SK-N-SH (cell line): ENCODE results near the gene RAPGEF6.

Experiments
- CHD2 ChIP-seq: fragments of 150-350 bp; IDR thresholded peaks from 2 replicates; pipeline ENCODE4 v1.6.1; 2018; ENCODE audit warnings: low read length; ENCODE audit not compliant: partially characterized antibody
- FOSL2 ChIP-seq: IDR thresholded peaks from 2 replicates; pipeline ENCODE4 v1.4.0; 2012; ENCODE audit warnings: low read depth, mild to moderate bottlenecking, moderate library complexity, borderline replicate concordance
- FOXM1 ChIP-seq: IDR thresholded peaks from 2 replicates; pipeline ENCODE4 v1.4.0; 2012; ENCODE audit warnings: low read depth, mild to moderate bottlenecking
- POLR2AphosphoS5 ChIP-seq: IDR thresholded peaks from 2 replicates; pipeline ENCODE4 v1.6.1; 2012; ENCODE audit warnings: low read depth, low read length
- TAF1 ChIP-seq: IDR thresholded peaks from 2 replicates; pipeline ENCODE4 v1.6.1; 2012; ENCODE audit warnings: low read depth, mild to moderate bottlenecking, low read length, moderate library complexity, borderline replicate concordance
- TCF12 ChIP-seq: IDR thresholded peaks from 2 replicates; pipeline ENCODE4 v1.4.0; 2012
- TEAD4 ChIP-seq: IDR thresholded peaks from 2 replicates; pipeline ENCODE4 v1.4.0; 2012; ENCODE audit warnings: mild to moderate bottlenecking, borderline replicate concordance; ENCODE audit not compliant: insufficient read depth
- YY1 ChIP-seq: IDR thresholded peaks from 2 replicates; pipeline ENCODE4 v1.4.0; 2012; ENCODE audit warnings: low read depth, mild to moderate bottlenecking
- TF ChIP-seq, protein P1 (sequence below): IDR thresholded peaks from 2 replicates; pipeline ENCODE4 v1.4.0; 2012; ENCODE audit warnings: low read depth
- TF ChIP-seq, protein P2 (sequence below): IDR thresholded peaks from 2 replicates; pipeline ENCODE4 v1.6.1; 2012; ENCODE audit warnings: mild to moderate bottlenecking, low read depth, low read length, moderate library complexity
- TF ChIP-seq, protein P3 (sequence below): fragments of 200-600 bp; sonication (generic); IDR thresholded peaks from 2 replicates; pipeline ENCODE4 v1.6.1; 2017; ENCODE audit warnings: antibody characterized with exemption, mild to moderate bottlenecking, moderate library complexity
- TF ChIP-seq, protein P4 (sequence below): fragments of 150-350 bp; IDR thresholded peaks from 2 replicates; pipeline ENCODE4 v1.6.1; 2017; ENCODE audit warnings: antibody characterized with exemption, low read length, low read depth, borderline replicate concordance
- TF ChIP-seq, protein P5 (sequence below): IDR thresholded peaks from 2 replicates; pipeline ENCODE4; 2012

DNA sequence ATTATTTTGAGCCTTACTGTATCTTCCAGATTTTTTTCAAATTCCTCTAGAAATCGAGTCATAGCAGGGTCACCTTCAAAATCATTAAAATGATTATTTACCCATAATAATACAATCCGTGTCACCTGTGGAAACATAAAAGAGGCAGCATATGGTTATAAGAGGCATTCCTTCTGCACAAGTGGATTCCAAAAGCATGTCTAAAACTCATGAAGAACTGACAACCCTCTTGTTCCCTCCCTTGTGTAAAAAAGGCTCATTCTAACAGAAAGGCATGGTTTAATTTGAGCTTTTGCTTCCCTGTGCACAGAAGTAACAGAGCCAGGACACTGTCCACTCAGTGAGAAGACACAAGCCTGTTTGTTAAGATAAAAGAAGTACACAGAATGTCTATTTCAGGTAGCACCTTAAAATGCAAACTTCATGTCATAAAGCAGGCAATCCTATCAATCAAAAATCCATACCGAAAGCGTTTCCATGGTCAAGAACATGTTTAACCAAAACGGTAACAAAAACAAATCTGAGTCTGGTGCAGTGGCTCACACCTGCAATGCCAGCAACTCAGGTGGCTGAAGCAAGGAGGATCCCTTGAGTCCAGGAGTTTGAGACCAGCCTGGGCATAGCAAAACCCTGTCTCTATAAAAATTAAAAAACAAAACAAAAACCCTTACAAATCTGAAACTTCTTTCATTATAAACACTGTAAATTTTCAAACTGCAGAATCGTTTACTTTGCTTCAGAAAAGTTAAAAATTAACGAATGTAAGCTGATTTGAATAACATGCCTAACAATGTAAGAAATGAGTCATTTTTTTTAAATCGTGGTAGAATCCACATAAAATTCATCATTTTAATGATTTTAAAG, 139.3 kb downstream of the RAPGEF6 start:
- TF ChIP-seq TAF1 (no peak), POLR2AphosphoS5 (no peak), CHD2 (no peak), FOXM1 (no peak), FOSL2 (no peak), TEAD4 (no peak), TCF12 (no peak), YY1 (no peak)
- TF ChIP-seq, protein P1, sequence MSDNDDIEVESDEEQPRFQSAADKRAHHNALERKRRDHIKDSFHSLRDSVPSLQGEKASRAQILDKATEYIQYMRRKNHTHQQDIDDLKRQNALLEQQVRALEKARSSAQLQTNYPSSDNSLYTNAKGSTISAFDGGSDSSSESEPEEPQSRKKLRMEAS = no peak
- TF ChIP-seq, protein P2, sequence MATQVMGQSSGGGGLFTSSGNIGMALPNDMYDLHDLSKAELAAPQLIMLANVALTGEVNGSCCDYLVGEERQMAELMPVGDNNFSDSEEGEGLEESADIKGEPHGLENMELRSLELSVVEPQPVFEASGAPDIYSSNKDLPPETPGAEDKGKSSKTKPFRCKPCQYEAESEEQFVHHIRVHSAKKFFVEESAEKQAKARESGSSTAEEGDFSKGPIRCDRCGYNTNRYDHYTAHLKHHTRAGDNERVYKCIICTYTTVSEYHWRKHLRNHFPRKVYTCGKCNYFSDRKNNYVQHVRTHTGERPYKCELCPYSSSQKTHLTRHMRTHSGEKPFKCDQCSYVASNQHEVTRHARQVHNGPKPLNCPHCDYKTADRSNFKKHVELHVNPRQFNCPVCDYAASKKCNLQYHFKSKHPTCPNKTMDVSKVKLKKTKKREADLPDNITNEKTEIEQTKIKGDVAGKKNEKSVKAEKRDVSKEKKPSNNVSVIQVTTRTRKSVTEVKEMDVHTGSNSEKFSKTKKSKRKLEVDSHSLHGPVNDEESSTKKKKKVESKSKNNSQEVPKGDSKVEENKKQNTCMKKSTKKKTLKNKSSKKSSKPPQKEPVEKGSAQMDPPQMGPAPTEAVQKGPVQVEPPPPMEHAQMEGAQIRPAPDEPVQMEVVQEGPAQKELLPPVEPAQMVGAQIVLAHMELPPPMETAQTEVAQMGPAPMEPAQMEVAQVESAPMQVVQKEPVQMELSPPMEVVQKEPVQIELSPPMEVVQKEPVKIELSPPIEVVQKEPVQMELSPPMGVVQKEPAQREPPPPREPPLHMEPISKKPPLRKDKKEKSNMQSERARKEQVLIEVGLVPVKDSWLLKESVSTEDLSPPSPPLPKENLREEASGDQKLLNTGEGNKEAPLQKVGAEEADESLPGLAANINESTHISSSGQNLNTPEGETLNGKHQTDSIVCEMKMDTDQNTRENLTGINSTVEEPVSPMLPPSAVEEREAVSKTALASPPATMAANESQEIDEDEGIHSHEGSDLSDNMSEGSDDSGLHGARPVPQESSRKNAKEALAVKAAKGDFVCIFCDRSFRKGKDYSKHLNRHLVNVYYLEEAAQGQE = no peak
- TF ChIP-seq, protein P3, sequence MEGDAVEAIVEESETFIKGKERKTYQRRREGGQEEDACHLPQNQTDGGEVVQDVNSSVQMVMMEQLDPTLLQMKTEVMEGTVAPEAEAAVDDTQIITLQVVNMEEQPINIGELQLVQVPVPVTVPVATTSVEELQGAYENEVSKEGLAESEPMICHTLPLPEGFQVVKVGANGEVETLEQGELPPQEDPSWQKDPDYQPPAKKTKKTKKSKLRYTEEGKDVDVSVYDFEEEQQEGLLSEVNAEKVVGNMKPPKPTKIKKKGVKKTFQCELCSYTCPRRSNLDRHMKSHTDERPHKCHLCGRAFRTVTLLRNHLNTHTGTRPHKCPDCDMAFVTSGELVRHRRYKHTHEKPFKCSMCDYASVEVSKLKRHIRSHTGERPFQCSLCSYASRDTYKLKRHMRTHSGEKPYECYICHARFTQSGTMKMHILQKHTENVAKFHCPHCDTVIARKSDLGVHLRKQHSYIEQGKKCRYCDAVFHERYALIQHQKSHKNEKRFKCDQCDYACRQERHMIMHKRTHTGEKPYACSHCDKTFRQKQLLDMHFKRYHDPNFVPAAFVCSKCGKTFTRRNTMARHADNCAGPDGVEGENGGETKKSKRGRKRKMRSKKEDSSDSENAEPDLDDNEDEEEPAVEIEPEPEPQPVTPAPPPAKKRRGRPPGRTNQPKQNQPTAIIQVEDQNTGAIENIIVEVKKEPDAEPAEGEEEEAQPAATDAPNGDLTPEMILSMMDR = no peak
- TF ChIP-seq, protein P4, sequence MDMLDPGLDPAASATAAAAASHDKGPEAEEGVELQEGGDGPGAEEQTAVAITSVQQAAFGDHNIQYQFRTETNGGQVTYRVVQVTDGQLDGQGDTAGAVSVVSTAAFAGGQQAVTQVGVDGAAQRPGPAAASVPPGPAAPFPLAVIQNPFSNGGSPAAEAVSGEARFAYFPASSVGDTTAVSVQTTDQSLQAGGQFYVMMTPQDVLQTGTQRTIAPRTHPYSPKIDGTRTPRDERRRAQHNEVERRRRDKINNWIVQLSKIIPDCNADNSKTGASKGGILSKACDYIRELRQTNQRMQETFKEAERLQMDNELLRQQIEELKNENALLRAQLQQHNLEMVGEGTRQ = no peak
- TF ChIP-seq, protein P5, sequence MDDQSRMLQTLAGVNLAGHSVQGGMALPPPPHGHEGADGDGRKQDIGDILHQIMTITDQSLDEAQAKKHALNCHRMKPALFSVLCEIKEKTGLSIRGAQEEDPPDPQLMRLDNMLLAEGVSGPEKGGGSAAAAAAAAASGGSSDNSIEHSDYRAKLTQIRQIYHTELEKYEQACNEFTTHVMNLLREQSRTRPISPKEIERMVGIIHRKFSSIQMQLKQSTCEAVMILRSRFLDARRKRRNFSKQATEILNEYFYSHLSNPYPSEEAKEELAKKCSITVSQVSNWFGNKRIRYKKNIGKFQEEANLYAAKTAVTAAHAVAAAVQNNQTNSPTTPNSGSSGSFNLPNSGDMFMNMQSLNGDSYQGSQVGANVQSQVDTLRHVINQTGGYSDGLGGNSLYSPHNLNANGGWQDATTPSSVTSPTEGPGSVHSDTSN = no peak
